Fibroblast of villous mesenchyme (primary cell): Measurements from ENCODE around the gene BRWD1. TPM values are rescaled to one million over a fixed set of nuclear protein-coding genes. Genes with fewer than 3 reads are reported as not detected.
A peak's percentile ranks its signal among the peaks of the same experiment; 100 is the strongest.

Experiments used
- DNase-seq: peaks from one replicate; pipeline ENCODE4 v3.0.0-alpha.2; 2010; ENCODE audit warnings: low read depth
- H3K4me3 ChIP-seq: 2 replicates; pipeline ENCODE4 v1.5.1; 2011; ENCODE audit warnings: low read depth, mild to moderate bottlenecking, low read length
- total RNA-seq: library from RNA; depleted of rRNA; stranded (reverse); fragments of >200 nt; gene quantifications from 2 replicates; pipeline ENCODE4 v1.2.3, GENCODE V29; 2012
- TF ChIP-seq, protein P1 (sequence below): IDR thresholded peaks from 2 replicates; pipeline ENCODE4 v1.5.1; 2012; ENCODE audit warnings: low read depth, mild to moderate bottlenecking, low read length; ENCODE audit not compliant: insufficient read depth

BRWD1 gene
- total RNA-seq, 1 donor = 75.6 TPM

DNA sequence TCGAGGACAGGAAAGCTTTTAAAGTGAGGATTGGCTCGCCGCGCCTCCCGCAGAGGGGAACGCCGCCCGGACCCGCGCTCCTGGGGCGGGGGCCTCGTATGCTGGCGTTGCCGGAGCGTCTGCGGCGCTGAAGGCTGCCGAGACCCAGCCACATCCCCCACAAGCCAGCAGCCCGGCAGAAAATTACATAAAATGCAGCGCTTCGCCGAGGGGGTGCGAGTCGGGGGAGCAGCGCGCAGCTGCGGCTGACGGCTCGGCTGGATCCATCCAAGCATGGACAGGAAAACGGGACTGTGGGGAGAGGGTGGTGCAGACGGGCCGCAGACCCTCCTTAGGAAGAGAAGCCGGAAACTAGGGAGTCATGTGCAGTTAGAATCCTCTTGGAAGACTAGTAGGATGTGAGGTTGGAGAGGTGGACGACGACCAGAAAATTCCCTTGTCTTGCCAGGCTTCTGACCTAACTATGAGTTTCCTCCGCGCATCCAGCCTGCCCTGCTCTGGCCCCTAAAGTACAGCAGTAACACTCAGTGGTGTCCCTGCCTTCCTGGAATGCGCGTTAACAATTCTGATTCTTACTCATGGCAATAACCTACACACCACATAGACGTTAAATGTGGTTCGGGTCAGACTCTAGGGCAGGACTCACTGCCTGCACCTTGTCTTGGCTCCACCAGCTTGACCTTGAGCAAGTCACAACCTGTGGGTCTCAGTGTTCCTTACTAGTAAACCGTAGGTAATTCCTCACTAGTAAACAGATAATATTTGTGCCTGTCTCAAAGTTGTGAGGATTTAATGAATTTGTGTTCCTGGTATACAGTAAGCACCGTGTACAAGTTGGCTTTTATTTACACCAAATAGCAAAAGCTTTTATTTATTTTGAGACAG, 953 bp upstream of the BRWD1 start:
- TF ChIP-seq, protein P1, sequence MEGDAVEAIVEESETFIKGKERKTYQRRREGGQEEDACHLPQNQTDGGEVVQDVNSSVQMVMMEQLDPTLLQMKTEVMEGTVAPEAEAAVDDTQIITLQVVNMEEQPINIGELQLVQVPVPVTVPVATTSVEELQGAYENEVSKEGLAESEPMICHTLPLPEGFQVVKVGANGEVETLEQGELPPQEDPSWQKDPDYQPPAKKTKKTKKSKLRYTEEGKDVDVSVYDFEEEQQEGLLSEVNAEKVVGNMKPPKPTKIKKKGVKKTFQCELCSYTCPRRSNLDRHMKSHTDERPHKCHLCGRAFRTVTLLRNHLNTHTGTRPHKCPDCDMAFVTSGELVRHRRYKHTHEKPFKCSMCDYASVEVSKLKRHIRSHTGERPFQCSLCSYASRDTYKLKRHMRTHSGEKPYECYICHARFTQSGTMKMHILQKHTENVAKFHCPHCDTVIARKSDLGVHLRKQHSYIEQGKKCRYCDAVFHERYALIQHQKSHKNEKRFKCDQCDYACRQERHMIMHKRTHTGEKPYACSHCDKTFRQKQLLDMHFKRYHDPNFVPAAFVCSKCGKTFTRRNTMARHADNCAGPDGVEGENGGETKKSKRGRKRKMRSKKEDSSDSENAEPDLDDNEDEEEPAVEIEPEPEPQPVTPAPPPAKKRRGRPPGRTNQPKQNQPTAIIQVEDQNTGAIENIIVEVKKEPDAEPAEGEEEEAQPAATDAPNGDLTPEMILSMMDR = no peak
- peak; percentile 70 for DNase-seq

DNA sequence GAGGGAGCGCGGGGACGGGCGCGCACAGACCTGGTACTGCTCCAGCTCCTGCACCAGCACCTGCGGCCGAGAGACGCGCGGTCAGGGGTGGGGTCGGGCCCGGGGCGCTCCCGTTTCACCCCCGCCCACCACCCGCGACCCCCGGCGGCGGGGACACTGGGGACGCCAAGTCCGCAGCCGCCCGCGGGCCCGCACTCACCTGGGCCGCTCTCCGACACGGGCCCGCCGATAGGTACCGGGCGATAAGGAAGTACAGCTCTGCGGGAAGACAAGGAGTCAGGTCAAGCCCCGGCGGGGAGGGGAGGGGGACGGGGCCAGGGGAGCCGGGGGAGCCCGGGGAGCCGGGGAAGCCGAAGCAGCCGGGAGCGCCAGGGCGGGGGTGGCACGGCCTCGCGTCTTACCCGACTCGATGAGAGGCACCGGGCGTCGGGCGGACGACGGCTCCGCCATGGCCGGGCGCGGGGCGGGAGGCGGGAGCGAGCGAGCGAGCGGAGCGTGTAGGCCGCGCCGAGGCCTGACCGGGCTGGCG, 326 bp downstream of the BRWD1 start:
- DNase-seq = no peak
- TF ChIP-seq, protein P1 = no peak
- peak overlapping the region; percentile 79 for H3K4me3 ChIP-seq

More for the DNA sequence above, 953 bp upstream of the BRWD1 start:
- peak overlapping the region; percentile 79 for H3K4me3 ChIP-seq

DNA sequence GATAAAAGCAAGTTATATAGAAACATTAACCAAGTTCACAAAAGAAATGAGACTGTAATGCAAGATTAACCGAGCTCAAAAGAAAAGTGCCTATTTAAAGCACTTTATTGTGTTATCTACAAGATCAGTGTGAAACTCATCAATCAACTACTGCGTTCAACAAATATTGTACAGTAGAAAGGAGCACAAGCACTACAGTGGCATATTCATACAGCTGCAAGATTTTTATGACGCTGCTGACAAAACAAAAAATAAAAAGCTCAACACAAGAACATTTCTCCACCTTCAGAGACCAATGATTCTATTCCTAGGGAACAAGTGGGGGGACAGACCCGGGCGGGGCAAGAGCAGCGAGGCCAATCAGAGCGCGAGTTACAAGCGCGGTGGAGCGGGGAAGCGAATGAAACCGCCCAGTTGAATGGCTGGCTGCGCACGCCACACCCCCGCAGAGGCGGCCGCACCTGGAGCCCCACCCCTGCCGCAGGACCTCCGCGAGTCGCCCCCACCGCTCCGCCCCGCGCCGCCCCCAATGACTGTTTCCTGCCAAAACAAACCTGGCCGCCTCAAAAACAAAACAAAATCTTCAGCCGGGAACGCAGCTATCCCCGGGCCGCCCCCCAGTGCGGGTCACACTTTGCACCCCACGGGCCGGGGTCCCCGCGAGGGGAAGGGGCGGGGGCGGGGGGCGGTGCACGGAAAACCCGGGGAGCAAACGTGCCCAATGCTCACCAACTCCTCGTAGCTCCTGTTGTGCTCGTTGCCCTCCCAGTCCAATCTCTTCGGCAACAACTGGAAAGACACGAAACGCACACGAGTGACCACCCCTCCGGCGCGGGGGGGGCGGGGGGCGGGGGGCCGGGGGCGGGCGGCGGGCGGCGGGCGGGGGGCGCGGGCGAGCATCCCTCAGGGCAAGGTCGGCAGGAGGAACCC, 1.1 kb downstream of the BRWD1 start:
- DNase-seq = peak; percentile 93
- TF ChIP-seq, protein P1 = no peak
- H3K4me3 ChIP-seq = peak overlapping the region; percentile 79

DNA sequence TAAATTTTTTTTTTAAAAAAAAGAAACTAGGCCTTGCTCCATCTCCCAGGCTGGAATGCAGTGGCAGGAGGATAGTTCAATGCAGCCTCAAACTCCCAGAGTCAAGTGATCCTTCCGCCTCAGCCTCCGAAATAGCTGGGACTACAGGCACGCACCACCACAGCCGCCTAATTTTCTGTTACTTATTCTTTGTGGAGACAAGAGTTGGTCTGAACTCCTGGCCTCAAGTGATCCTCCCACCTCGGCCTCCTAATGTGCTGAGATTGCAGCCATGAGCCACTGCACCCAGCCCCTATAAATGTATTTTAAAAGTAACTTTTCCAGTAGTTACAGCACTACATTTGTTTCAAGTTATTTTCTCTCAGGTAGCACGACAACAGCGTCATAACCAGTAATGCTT, 2.3 kb downstream of the BRWD1 start:
- DNase-seq = no peak
- no peak overlapping the region for H3K4me3 ChIP-seq
- TF ChIP-seq, protein P1 = no peak

DNA sequence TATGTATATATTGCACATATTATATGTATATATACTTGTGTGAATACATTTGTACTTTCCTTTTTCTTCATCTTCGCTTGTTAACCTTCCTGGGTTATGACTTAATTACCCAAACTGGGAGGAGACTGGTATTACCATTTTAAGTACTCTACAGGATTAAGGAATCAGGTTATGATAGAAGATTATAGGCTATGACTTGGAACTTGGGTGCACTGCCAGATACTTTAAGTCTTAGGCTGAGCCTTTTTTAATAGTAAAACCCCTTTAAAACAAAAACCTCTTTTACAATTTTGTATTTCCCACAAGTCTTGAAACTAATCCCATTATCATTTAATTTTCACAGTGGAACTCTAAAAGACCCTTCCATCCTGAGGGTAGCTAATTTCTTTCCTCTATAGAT, 6.0 kb downstream of the BRWD1 start:
- TF ChIP-seq, protein P1 = no peak
- DNase-seq = no peak
- no peak overlapping the region for H3K4me3 ChIP-seq

DNA sequence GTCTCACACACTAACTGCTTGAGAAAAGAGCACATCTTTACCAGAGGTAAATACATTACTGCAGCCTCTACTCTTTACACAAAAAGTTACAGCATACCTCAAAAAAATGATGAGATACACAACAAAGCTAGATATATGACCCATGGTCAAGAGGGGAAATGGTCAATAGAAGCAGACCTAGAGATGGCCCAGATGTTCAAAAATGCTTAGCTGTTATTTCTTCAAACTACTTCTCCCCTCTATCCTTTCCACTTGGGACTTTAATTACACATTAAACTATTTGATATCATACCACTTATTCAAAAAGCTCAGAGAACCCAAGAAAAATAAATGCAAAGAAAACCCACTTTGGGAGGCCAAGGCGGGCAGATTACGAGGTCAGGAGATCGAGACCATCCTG, 12.8 kb downstream of the BRWD1 start:
- DNase-seq = no peak
- TF ChIP-seq, protein P1 = no peak
- H3K4me3 ChIP-seq = no peak overlapping the region
